ENCODE measurements around the gene ERCC3.
"Not testable (repeated sequence)": the region's sequence is repeated elsewhere in the genome, so short reads cannot be mapped to it uniquely, and the experiment has no call there.

ERCC3 gene

GRCh38 chr2:127226520-127227263 lies 67.3 kb downstream of the ERCC3 start:
- no peak for DNase-seq

- DNase-seq: no peak
These were observed 67.8 kb downstream of the ERCC3 start for GRCh38 chr2:127226132-127226519.

GRCh38 chr2:127225186-127225960 lies 68.6 kb downstream of the ERCC3 start:
- DNase-seq: no peak

GRCh38 chr2:127224135-127224534 lies 69.8 kb downstream of the ERCC3 start:
- not testable (repeated sequence) for DNase-seq

GRCh38 chr2:127220768-127221527 lies 73.0 kb downstream of the ERCC3 start:
- no peak for DNase-seq

GRCh38 chr2:127220102-127220767 lies 73.7 kb downstream of the ERCC3 start, which contains the start of gene CYP27C1:
TSS of gene CYP27C1 (minus strand) at chr2:127220299. CDS start at chr2:127220270, 29 bp downstream.
- no peak for DNase-seq

- peak in 2 of 56 donors; percentile 15 to 18 for DNase-seq
These were observed 74.5 kb downstream of the ERCC3 start for GRCh38 chr2:127219171-127220070.

- peak in 1 of 56 donors; percentile 51 for DNase-seq
These were observed 75.2 kb downstream of the ERCC3 start for GRCh38 chr2:127218812-127219170.

GRCh38 chr2:127217470-127218325 lies 76.2 kb downstream of the ERCC3 start:
- no peak for DNase-seq

GRCh38 chr2:127216593-127216992 lies 77.4 kb downstream of the ERCC3 start:
- DNase-seq: no peak

GRCh38 chr2:127216095-127216494 lies 77.8 kb downstream of the ERCC3 start:
- no peak for DNase-seq

- not testable (repeated sequence) for DNase-seq
These were observed 79.7 kb downstream of the ERCC3 start for GRCh38 chr2:127214201-127214600.

- DNase-seq: no peak
These were observed 85.6 kb downstream of the ERCC3 start for GRCh38 chr2:127208313-127208712.

Measured in amygdala (tissue), 56 donors.